ENCODE measurements around the gene CDH26. TPM values are rescaled to one million over a fixed set of nuclear protein-coding genes. Genes with fewer than 3 reads are reported as not detected.
"Not testable (repeated sequence)": the region's sequence is repeated elsewhere in the genome, so short reads cannot be mapped to it uniquely, and the experiment has no call there.

CDH26 gene
- total RNA-seq, 1 experiment from 2014 or later: 1.0 TPM

GRCh38 chr20:60040471-60041162 lies 82.4 kb downstream of the CDH26 start (continued):
- TF ChIP-seq AFF4 (CRISPR knock-in tag; IDR thresholded peaks at IDR 0.05; ENCODE audit: borderline replicate concordance): no peak
- TF ChIP-seq, protein P1, sequence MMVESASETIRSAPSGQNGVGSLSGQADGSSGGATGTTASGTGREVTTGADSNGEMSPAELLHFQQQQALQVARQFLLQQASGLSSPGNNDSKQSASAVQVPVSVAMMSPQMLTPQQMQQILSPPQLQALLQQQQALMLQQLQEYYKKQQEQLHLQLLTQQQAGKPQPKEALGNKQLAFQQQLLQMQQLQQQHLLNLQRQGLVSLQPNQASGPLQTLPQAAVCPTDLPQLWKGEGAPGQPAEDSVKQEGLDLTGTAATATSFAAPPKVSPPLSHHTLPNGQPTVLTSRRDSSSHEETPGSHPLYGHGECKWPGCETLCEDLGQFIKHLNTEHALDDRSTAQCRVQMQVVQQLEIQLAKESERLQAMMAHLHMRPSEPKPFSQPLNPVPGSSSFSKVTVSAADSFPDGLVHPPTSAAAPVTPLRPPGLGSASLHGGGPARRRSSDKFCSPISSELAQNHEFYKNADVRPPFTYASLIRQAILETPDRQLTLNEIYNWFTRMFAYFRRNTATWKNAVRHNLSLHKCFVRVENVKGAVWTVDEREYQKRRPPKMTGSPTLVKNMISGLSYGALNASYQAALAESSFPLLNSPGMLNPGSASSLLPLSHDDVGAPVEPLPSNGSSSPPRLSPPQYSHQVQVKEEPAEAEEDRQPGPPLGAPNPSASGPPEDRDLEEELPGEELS (CRISPR knock-in tag; IDR thresholded peaks at IDR 0.05): no peak
- TF ChIP-seq, protein P2, sequence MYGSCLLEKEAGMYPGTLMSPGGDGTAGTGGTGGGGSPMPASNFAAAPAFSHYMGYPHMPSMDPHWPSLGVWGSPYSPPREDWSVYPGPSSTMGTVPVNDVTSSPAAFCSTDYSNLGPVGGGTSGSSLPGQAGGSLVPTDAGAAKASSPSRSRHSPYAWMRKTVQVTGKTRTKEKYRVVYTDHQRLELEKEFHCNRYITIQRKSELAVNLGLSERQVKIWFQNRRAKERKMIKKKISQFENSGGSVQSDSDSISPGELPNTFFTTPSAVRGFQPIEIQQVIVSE (CRISPR knock-in tag; IDR thresholded peaks at IDR 0.05; ENCODE audit: borderline replicate concordance): no peak

GRCh38 chr20:60041436-60042165 lies 83.4 kb downstream of the CDH26 start:
- H3K27me3 Mint-ChIP-seq (ENCODE audit: low read depth): peaks cover 27% of the 10 kb centered on the region
- H3K27ac Mint-ChIP-seq: peak overlapping the region; percentile 32; the same call in 1 of the 2 replicates
- ATAC-seq; H3K36me3 Mint-ChIP-seq; H3K4me3 Mint-ChIP-seq; POLR2A ChIA-PET; DNase-seq (ENCODE audit: low spot score): not testable (repeated sequence)
- peaks cover 32% of the 10 kb centered on the region for H3K4me1 Mint-ChIP-seq
- H3K9me3 Mint-ChIP-seq: peaks cover 22% of the 10 kb centered on the region
- CTCF ChIA-PET: interaction anchor here (1.0 to 1.7 kb wide), 2 partner anchors 8 to 32 kb away, joined by 3 to 4 read pairs; no protein-coding TSS in a partner anchor

DNA sequence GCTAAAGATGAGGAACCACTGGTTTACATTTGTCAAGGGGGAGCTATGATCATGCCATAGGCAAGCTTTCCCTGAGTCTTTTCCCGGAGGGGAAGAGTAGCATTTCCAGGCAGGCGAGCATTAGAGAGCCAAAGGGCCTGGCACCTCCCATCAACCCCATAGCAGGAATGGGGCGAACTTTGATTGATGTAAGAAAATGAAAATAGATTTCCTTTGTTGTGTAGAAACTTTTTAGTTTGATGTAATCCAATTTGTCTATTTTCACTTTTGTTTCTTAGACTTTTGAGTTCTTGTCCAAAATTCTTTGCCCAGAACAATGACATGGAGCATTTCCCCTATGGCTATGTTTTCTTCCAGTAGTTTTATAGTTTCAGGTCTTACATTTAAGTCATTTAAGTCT lies 85.2 kb downstream of the CDH26 start:
- ChIA-PET POLR2A (no interaction called here), CTCF (interaction anchor here (1.7 kb wide), 1 partner anchor 33 kb away, joined by 4 read pairs; no protein-coding TSS in a partner anchor)
- Mint-ChIP-seq H3K27me3 (ENCODE audit: low read depth) (peaks cover 26% of the 10 kb centered on the region), H3K36me3 (peaks cover 5% of the 10 kb centered on the region; the same call in 1 of the 2 replicates), H3K4me1 (peaks cover 32% of the 10 kb centered on the region), H3K4me3 (no peak overlapping the region), H3K9me3 (peaks cover 16% of the 10 kb centered on the region), H3K27ac (no peak overlapping the region)
- DNase-seq (ENCODE audit: low spot score) (no peak), ATAC-seq (no peak)
- TF ChIP-seq IRF2 (CRISPR knock-in tag; IDR thresholded peaks at IDR 0.05; ENCODE audit: borderline replicate concordance, low read depth): no peak
- TF ChIP-seq, protein P3, sequence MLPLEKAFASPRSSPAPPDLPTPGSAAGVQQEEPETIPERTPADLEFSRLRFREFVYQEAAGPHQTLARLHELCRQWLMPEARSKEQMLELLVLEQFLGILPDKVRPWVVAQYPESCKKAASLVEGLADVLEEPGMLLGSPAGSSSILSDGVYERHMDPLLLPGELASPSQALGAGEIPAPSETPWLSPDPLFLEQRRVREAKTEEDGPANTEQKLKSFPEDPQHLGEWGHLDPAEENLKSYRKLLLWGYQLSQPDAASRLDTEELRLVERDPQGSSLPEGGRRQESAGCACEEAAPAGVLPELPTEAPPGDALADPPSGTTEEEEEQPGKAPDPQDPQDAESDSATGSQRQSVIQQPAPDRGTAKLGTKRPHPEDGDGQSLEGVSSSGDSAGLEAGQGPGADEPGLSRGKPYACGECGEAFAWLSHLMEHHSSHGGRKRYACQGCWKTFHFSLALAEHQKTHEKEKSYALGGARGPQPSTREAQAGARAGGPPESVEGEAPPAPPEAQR (CRISPR knock-in tag; IDR thresholded peaks at IDR 0.05): no peak
- no peak for TF ChIP-seq ZNF138 (CRISPR knock-in tag; conservative IDR thresholded peaks at IDR 0.05)
- no peak for TF ChIP-seq OVOL2 (CRISPR knock-in tag; IDR thresholded peaks at IDR 0.05; ENCODE audit: borderline replicate concordance)
- no peak for TF ChIP-seq USF1 (CRISPR knock-in tag; IDR thresholded peaks at IDR 0.05)
- TF ChIP-seq, protein P4, sequence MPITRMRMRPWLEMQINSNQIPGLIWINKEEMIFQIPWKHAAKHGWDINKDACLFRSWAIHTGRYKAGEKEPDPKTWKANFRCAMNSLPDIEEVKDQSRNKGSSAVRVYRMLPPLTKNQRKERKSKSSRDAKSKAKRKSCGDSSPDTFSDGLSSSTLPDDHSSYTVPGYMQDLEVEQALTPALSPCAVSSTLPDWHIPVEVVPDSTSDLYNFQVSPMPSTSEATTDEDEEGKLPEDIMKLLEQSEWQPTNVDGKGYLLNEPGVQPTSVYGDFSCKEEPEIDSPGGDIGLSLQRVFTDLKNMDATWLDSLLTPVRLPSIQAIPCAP (CRISPR knock-in tag; IDR thresholded peaks at IDR 0.05): no peak
- TF ChIP-seq MXD4 (CRISPR knock-in tag; IDR thresholded peaks at IDR 0.05; ENCODE audit: borderline replicate concordance): no peak

All from WTC11 (cell line).